HL-60 (cell line): Measurements from ENCODE around the gene MDM4.

Experiments
- DNase-seq, 2 experiments: peaks; one replicate each; pipeline ENCODE4 v3.0.0-alpha.2; 2010 to 2020; ENCODE audit warnings: low read depth in 1 of 2, low spot score in 1 of 2
- H3K27ac ChIP-seq: fragments of 250-450 bp; sonication (Bioruptor Pico); replicated peaks from 2 replicates; pipeline ENCODE4 v1.5.1; 2020; ENCODE audit warnings: mild to moderate bottlenecking, moderate library complexity
- H3K27me3 ChIP-seq: fragments of 250-450 bp; sonication (Bioruptor Pico); 2 replicates; pipeline ENCODE4 v1.5.1; 2021; ENCODE audit warnings: mild to moderate bottlenecking, moderate library complexity; ENCODE audit not compliant: insufficient read depth, poor library complexity, severe bottlenecking
- H3K4me3 ChIP-seq: replicated peaks from 2 replicates; pipeline ENCODE4 v1.5.1; 2011; ENCODE audit warnings: mild to moderate bottlenecking, control low read depth, low read length; ENCODE audit not compliant: insufficient read depth
- GABPA ChIP-seq: IDR thresholded peaks from 2 replicates; pipeline ENCODE4 v1.6.1; 2012; ENCODE audit warnings: low read depth
- POLR2AphosphoS5 ChIP-seq: IDR thresholded peaks from 2 replicates; pipeline ENCODE4 v1.6.1; 2012; ENCODE audit warnings: low read depth
- SPI1 ChIP-seq: IDR thresholded peaks from 2 replicates; pipeline ENCODE4 v1.6.1; 2012; ENCODE audit warnings: low read depth, mild to moderate bottlenecking, borderline replicate concordance
- TF ChIP-seq, protein P1 (sequence below): IDR thresholded peaks from one replicate; pipeline ENCODE4 v1.5.1; 2011; ENCODE audit warnings: low read length, control low read depth, inconsistent platforms; ENCODE audit not compliant: insufficient read depth
- TF ChIP-seq, protein P2 (sequence below): IDR thresholded peaks from 2 replicates; pipeline ENCODE4 v1.6.1; 2012; ENCODE audit warnings: low read depth; ENCODE audit not compliant: insufficient replicate concordance

Gene MDM4

DNA sequence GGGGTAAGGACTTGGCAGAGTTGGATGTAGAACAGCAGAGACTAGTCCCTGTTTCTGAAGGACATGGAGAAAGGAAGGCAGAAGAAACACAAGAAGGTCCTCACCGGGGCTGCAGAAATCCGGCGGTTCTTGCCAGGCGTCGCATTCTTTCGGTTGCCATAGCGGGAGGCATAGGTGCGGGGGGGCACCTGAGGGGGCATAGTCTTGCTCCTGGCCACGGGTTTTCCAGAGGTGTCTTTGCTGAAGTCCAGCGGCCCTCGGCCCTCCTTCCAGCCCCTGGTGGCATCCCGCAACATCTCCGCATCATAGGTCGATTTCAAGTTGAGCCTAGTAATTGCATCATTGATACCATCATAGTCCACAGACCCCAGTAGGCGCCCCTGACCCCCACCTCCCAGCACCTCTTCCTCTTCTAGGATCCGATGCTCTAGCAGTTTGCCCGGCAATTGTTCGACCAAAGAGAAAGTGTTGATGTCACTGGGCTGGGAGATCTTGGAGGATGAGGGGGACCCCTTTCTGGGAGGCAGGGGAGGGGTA, 47.4 kb upstream of the MDM4 start:
- TF ChIP-seq, protein P1, sequence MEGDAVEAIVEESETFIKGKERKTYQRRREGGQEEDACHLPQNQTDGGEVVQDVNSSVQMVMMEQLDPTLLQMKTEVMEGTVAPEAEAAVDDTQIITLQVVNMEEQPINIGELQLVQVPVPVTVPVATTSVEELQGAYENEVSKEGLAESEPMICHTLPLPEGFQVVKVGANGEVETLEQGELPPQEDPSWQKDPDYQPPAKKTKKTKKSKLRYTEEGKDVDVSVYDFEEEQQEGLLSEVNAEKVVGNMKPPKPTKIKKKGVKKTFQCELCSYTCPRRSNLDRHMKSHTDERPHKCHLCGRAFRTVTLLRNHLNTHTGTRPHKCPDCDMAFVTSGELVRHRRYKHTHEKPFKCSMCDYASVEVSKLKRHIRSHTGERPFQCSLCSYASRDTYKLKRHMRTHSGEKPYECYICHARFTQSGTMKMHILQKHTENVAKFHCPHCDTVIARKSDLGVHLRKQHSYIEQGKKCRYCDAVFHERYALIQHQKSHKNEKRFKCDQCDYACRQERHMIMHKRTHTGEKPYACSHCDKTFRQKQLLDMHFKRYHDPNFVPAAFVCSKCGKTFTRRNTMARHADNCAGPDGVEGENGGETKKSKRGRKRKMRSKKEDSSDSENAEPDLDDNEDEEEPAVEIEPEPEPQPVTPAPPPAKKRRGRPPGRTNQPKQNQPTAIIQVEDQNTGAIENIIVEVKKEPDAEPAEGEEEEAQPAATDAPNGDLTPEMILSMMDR, result no peak
- TF ChIP-seq, protein P2, sequence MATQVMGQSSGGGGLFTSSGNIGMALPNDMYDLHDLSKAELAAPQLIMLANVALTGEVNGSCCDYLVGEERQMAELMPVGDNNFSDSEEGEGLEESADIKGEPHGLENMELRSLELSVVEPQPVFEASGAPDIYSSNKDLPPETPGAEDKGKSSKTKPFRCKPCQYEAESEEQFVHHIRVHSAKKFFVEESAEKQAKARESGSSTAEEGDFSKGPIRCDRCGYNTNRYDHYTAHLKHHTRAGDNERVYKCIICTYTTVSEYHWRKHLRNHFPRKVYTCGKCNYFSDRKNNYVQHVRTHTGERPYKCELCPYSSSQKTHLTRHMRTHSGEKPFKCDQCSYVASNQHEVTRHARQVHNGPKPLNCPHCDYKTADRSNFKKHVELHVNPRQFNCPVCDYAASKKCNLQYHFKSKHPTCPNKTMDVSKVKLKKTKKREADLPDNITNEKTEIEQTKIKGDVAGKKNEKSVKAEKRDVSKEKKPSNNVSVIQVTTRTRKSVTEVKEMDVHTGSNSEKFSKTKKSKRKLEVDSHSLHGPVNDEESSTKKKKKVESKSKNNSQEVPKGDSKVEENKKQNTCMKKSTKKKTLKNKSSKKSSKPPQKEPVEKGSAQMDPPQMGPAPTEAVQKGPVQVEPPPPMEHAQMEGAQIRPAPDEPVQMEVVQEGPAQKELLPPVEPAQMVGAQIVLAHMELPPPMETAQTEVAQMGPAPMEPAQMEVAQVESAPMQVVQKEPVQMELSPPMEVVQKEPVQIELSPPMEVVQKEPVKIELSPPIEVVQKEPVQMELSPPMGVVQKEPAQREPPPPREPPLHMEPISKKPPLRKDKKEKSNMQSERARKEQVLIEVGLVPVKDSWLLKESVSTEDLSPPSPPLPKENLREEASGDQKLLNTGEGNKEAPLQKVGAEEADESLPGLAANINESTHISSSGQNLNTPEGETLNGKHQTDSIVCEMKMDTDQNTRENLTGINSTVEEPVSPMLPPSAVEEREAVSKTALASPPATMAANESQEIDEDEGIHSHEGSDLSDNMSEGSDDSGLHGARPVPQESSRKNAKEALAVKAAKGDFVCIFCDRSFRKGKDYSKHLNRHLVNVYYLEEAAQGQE, result no peak
- TF ChIP-seq SPI1, result no peak
- no peak overlapping the region for H3K27ac ChIP-seq
- H3K27me3 ChIP-seq, result no peaks in the 10 kb centered on the region
- no peak for DNase-seq
- no peak overlapping the region for H3K4me3 ChIP-seq

GRCh38 chr1:204469304-204469703, 46.9 kb upstream of the MDM4 start:
- Histone ChIP-seq H3K4me3 (no peak overlapping the region), H3K27me3 (no peaks in the 10 kb centered on the region), H3K27ac (no peak overlapping the region)
- DNase-seq, result no peak
- TF ChIP-seq GABPA, result no peak
- no peak for TF ChIP-seq SPI1
- TF ChIP-seq POLR2AphosphoS5, result no peak
- TF ChIP-seq, protein P2, result no peak

DNA sequence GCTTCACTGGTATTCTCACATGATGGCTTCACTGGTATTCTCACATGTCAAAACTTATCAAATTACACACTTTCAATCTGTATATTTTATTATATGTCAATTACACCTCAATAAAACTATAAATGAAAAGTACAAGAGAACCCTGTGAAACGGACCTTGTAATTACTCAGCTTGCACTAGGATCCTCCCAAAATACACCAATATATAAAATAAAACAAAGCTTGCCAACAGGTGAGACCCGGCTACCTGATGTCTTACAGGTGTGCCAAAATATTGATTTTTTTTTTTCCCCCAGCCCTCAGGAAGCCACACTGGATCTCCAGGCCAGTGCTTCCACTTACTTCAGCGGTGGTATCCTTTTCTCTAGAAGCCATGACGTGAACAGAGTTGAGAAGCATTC, 44.5 kb upstream of the MDM4 start:
- Histone ChIP-seq H3K27ac (no peak overlapping the region), H3K27me3 (no peaks in the 10 kb centered on the region), H3K4me3 (no peak overlapping the region)
- no peak for DNase-seq
- TF ChIP-seq, protein P2, result no peak
- TF ChIP-seq POLR2AphosphoS5 (no peak), SPI1 (no peak), GABPA (no peak)
- TF ChIP-seq, protein P1, result no peak

DNA sequence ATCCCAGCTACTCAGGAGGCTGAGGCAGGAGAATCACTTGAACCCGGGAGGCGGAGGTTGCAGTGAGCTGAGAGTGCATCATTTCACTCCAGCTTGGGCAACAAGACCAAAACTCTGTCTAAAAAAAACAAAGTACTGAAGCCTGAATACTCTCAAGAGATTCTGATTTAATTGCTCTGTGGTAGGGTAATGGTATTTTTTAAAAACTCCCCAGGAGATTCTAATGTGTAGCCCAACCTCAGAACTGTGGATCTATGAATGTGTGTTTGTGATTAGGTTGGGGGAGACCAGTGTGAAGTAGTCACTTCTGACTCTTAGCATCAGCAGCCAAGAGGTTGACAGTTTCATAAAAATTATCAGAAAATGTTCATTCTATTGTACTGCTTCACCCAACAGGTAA, 43.5 kb upstream of the MDM4 start:
- H3K4me3 ChIP-seq, result no peak overlapping the region
- TF ChIP-seq GABPA (no peak), SPI1 (no peak), POLR2AphosphoS5 (no peak)
- TF ChIP-seq, protein P2, result no peak
- TF ChIP-seq, protein P1, result no peak
- no peaks in the 10 kb centered on the region for H3K27me3 ChIP-seq
- DNase-seq, result no peak
- no peak overlapping the region for H3K27ac ChIP-seq
